ENCODE measurements around the gene LLGL1. TPM values are rescaled to one million over a fixed set of nuclear protein-coding genes. Genes with fewer than 3 reads are reported as not detected.

LLGL1 gene
- total RNA-seq, 1 donor from 2014 or later = 17.7 TPM

DNA sequence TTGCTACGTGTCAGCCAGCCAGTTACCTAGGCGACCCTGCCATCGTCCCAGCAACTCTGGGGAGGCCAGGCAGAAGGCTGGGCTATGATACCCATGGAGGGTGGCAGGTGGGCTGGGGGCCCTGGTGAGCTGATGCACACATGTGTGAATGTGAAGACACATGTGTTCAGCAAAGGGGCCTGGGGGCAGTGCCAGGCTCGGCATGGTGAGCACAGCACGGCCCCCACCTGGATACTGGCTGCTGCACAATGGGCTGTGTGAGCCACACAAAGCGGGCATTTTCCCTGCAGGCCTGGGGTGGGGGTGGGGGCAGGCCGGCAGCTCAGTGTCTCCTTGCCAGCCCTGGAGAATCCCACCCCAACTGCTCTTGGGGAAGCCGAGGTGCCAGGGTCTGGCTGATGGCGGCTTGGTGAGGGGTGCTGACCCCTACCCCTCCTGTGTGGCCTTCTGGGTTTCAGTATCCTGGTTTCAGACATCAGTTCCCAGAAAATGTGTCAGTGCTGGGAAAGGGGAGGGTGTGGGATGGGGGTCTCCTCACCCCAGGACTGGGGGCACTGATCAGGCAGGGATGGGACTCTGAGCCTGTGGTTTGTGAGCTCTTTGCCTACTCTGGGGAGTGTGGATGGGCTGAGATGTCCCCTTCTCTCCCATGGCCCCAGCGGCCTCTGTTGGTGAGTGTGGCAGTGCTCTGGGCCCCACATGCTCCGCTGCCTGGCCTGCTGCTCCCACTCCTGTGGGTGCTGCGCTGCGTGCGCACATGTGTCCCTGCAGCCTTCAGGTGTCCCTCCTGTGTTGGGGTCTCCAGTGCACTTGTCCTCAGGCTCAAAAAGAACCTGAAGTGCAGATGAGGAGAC lies 5.1 kb downstream of the LLGL1 start:
- DNase-seq = no peak

- DNase-seq = no peak
Measured at GRCh38 chr17:18231164-18231563, 5.7 kb downstream of the LLGL1 start.

- DNase-seq = no peak
Measured at GRCh38 chr17:18233803-18234518, 8.5 kb downstream of the LLGL1 start.

DNA sequence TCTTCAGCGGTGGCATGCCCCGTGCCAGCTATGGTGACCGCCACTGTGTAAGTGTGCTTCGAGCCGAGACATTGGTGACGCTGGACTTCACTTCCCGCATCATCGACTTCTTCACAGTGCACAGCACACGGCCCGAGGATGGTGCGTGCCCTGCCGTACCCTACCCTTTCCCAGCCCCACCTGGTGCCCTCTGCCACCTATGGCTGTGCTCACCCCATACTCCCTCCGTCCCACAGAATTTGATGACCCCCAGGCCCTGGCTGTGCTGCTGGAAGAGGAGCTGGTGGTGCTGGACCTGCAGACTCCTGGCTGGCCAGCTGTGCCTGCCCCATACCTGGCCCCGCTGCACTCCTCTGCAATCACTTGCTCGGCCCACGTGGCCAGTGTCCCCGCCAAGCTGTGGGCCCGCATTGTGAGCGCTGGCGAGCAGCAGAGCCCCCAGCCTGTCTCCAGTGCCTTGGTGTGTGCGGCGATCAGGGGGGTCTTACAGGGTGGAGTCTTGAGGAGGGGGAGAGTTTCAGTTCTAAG lies 9.5 kb downstream of the LLGL1 start:
- DNase-seq = no peak

DNA sequence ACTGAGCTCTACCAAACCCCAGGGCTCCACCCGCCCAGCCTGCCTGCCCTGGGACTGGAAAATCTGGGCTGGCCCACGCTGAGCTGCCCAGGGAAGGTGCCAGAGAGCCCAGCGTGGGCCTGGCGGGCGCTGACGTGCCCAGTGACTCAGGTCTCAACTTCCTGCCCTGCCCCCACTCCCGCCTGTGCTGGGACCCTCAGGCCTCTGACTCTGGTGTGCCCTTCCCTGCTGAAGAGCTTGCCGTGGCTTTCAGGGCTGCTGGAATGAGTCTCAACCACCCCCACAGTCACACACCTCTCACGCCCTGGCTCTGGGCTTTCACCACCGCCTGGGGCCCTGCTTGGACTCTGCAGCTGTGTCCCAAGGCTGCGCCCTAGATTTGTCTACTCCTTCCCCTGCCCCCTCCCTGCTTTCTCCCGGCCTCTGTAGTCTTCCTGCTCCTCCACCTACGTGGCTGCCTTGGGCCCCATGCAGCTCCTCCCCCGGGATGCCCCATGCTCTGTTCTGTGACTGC lies 10.4 kb downstream of the LLGL1 start:
- DNase-seq = no peak

GRCh38 chr17:18236494-18236893 lies 11.1 kb downstream of the LLGL1 start:
- no peak for DNase-seq

DNA sequence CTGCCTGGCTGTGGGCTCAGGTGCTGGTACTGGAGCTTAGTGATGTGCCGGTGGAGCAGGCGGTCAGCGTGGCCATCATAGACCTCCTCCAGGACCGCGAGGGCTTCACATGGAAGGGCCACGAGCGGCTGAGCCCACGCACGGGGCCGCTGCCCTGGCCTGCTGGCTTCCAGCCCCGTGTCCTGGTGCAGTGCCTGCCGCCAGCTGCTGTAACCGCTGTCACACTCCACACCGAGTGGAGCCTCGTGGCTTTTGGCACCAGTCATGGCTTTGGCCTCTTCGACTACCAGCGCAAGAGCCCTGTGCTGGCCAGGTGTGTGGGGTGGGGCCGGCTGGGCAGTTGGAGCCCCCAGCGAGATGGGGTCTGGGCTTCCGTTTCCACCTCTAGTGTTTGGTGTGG lies 12.0 kb downstream of the LLGL1 start:
- DNase-seq = no peak

- no peak for DNase-seq
Measured at GRCh38 chr17:18238299-18238698, 12.9 kb downstream of the LLGL1 start.

DNA sequence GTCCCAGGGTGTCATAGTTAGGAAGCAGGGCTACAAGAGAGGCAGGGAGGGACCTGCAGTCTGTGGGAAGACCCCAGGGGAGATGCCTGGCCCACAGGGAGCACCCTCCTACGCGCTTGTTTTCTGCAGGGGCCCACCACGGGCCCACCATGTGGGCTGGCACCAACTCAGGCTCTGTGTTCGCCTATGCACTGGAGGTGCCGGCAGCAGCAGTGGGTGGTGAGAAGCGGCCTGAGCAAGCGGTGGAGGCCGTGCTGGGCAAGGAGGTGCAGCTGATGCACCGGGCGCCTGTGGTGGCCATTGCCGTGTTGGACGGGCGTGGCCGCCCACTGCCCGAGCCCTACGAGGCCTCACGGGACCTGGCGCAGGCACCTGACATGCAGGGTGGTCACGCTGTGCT lies 15.0 kb downstream of the LLGL1 start:
- no peak for DNase-seq

- no peak for DNase-seq
Measured at GRCh38 chr17:18241229-18241871, 15.9 kb downstream of the LLGL1 start.

DNA sequence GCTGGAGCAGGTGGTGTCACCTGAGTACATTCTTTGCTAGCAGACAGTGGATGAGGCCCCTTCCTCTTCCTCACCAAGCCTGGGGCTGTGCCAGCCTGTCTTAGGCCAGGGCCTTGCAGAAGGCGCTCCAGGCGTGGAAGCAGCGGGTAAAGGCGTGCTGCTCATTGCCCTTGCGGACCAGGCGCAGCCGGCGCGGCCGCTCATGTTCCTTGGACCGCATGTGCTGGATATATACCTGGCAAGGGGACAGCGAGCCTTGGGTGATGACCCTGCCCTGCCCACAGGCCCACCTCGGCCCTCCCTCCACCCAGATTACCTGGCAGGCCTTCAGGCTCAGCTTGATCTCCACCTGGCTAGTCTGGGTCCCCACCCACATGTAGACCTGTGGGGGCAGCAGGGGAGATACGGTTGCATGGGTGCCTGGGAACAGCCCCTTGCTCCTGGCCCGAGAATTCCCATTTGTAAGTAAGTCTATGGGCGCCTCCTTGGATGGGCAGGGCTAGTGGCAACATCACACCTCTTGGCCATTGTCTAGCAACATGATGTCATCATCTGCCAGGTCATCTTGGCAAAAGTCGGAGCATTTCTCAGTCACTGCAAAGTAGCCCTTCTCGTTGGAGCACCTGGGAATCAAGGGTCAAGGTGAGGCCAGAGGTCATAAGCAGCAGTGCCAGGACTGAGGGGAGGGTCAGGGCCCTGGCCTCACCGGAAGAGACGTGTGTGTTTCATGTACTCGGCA lies 19.8 kb downstream of the LLGL1 start:
- no peak for DNase-seq

DNA sequence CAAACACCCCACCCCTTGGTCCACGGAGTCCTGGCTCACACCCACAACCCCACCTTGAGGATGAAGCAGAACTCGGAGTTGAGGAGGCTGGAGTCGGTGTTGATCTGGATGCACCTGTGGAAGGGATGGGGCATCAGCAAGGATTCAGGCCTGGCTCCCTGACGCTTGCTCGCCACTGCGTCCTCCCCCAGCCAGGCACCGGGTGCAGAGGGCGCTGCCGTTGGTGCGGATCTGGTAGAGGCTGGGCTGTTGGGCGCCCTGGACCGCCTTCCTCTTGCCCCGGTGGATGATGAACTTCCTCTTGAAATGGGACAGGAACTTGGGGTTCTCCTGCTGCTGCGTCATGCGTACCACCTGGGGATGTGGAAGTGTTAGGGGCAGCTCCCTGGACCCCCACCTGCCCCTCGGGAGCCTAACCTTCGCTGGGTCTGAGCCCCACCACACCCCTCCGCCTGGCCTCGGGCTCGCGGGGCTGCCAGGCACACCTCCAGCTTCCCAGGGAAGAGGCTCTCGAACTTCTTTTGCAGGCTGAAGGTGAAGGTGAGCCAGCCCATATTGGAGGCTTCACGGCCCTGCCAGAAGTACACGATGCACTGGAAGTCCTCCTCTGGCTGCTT lies 20.8 kb downstream of the LLGL1 start:
- no peak for DNase-seq

DNA sequence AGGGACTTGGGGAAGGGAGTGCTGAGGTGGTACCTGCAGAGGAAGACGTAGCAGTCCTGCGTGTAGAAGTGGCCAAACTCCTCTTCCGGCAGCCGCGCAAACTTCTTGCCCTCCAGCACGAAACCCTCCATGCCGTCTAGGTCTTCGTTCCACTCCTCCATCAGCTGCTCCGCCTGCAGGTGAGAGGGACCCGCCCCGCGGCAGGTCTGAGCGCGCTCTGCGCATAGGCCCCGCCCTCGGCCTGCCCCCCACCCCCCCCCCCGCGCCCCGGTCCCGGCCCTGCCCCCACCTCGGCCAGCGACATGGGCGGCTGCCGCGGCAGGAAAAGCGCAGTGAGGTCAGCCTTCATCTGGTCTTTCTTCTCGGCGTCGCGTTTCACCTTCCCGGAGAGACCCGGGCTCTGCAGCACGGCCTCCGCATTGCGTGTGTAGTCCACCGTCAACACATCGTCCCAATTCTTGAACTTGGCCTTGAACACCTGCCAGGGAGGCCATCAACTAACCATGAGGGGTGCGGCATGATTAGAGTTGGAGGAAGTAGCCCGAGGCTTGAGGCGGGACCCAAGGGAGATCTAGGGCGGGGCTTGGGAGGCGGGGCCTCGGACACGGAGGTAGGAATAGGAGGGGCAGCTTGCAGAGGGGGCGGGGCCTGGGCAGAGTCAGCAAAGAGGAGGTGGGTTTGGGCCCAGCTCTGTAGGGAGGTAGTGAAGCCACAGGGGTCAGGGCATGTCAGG lies 21.6 kb downstream of the LLGL1 start:
- DNase-seq = no peak

DNA sequence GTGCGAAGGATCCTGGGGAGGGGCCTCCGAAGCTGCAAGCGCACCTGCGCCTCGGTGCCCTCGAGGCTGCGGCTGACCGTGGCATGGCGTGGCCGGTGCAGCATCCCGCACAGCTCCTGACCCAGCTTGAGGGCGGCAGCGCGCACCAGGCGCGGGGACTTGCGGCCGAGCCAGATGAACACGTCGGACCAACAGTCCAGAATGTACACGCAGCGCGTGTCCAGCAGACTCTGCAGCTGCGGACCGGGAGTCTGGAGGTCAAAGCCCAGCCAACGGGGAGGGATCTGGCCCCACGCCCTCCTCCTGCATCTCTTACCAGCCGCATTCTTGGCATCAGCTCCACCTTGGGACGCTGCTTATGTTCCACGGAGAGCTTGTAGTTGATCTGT lies 22.2 kb downstream of the LLGL1 start:
- no peak for DNase-seq

- DNase-seq = peak; percentile 54
Measured at GRCh38 chr17:18248300-18248731, 22.9 kb downstream of the LLGL1 start.

DNA sequence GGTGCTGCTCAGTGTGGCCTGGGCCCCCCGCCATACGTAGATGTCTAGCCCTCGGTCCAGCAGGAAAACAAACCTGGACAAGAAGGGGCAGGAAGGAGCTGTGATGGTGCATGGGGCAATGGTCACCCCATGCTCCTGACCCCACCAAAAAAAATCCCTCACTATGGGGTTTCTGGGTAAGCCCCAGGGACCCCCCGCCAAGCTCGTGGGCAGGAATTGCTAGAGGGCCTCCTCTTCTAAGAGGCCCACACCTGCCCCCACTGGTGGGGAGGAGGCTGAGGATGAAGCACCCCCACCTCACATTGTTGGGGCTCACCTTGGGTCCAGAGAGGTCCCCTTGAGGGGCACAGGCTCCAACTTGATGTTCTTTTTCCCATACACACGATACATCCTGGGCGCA lies 23.4 kb downstream of the LLGL1 start:
- no peak for DNase-seq

DNA sequence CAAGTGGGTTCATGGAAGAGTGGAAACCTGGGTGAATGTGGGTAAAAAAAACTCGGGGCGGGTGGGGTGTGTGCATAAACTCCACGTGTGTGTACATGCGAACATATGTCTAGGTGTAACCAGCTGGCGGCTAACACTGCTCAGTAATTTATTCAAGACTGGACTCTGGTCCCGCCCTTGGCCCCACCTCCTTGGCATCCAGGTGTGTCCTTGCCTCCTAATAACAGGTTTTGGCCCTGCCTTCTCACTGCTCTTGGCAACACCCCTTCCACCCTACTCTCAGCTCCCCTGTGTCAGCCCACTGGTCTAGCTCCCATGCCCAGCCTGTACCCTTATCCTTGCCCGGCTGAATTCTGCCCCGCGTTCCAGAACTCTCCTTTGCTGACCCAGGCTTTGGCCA lies 24.8 kb downstream of the LLGL1 start:
- no peak for DNase-seq

- no peak for DNase-seq
Measured at GRCh38 chr17:18250708-18251107, 25.3 kb downstream of the LLGL1 start.

DNA sequence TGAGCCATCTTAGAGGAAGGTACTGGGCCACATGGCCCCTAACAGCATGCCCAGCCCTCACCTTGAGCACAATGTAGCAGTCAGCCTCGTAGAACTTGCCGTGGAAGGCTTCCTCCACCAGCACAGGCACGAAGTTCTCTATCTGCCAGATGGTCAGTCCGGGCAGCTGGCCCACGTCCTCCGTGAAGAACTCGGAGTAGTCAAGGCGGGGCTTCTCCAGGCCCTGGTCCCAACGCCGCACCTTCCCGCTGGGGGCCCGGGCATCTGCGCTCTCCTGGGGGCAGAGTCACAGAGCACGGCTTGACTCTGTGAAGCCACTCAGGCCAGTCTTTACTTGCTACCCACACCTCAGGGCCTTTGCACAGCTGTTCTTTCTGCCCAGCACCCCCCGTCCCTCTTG lies 25.8 kb downstream of the LLGL1 start:
- no peak for DNase-seq

- DNase-seq = no peak
Measured at GRCh38 chr17:18252160-18252559, 26.7 kb downstream of the LLGL1 start.
